ENCODE measurements around the gene OPCML. TPM values are rescaled to one million over a fixed set of nuclear protein-coding genes. Genes with fewer than 3 reads are reported as not detected.

The OPCML gene
- total RNA-seq, 1 experiment from 2014 or later, result not detected

DNA sequence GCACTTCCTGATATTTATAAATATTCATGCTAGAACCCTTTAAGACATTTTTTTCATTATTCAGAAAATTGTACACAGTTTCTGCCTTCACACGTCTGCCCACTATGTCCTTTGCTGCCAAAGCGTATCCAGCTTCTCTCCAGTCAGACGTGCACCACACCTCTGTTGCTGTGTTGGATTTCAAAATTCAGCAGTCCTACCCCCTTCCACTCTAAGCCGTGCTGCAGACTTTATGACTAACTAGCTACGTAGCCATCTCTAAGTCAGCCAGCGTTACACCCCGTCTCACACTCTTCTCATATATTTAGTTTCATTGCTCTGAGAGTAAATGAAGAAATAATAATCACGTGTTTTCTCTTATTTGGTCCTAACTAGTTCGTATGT is 28.2 kb upstream of the OPCML start:
- BruUV-seq (replicated peaks), result no TSS peak
- DNase-seq (ENCODE audit: low read depth, low spot score) (no peak), ATAC-seq (no peak)
- Histone ChIP-seq H3K27me3 (ENCODE audit: control insufficient read depth, insufficient read depth, low read length) (no peaks in the 10 kb centered on the region), H3K4me3 (ENCODE audit: low read depth in 2 of 2, low read length in 2 of 2) (no peak overlapping the region), H3K4me1 (ENCODE audit: control insufficient read depth, insufficient read depth, low read length) (no peaks in the 10 kb centered on the region), H3K9me3 (ENCODE audit: control insufficient read depth, insufficient read depth, low read depth, low read length) (no peaks in the 10 kb centered on the region), H3K36me3 (ENCODE audit: control insufficient read depth, insufficient read depth, low read length) (no peaks in the 10 kb centered on the region), H3K27ac (ENCODE audit: low read length) (no peak overlapping the region)
- TF ChIP-seq SIN3A (IDR thresholded peaks at IDR 0.05; ENCODE audit: borderline replicate concordance, insufficient read depth, low read depth, low read length) (no peak), POLR2AphosphoS5 (IDR thresholded peaks at IDR 0.05; ENCODE audit: low read depth, low read length) (no peak), TCF7L2 (IDR thresholded peaks at IDR 0.05; ENCODE audit: low read depth, low read length) (no peak)
- TF ChIP-seq, protein P1, sequence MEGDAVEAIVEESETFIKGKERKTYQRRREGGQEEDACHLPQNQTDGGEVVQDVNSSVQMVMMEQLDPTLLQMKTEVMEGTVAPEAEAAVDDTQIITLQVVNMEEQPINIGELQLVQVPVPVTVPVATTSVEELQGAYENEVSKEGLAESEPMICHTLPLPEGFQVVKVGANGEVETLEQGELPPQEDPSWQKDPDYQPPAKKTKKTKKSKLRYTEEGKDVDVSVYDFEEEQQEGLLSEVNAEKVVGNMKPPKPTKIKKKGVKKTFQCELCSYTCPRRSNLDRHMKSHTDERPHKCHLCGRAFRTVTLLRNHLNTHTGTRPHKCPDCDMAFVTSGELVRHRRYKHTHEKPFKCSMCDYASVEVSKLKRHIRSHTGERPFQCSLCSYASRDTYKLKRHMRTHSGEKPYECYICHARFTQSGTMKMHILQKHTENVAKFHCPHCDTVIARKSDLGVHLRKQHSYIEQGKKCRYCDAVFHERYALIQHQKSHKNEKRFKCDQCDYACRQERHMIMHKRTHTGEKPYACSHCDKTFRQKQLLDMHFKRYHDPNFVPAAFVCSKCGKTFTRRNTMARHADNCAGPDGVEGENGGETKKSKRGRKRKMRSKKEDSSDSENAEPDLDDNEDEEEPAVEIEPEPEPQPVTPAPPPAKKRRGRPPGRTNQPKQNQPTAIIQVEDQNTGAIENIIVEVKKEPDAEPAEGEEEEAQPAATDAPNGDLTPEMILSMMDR (IDR thresholded peaks at IDR 0.05), result no peak
- TF ChIP-seq, protein P2, sequence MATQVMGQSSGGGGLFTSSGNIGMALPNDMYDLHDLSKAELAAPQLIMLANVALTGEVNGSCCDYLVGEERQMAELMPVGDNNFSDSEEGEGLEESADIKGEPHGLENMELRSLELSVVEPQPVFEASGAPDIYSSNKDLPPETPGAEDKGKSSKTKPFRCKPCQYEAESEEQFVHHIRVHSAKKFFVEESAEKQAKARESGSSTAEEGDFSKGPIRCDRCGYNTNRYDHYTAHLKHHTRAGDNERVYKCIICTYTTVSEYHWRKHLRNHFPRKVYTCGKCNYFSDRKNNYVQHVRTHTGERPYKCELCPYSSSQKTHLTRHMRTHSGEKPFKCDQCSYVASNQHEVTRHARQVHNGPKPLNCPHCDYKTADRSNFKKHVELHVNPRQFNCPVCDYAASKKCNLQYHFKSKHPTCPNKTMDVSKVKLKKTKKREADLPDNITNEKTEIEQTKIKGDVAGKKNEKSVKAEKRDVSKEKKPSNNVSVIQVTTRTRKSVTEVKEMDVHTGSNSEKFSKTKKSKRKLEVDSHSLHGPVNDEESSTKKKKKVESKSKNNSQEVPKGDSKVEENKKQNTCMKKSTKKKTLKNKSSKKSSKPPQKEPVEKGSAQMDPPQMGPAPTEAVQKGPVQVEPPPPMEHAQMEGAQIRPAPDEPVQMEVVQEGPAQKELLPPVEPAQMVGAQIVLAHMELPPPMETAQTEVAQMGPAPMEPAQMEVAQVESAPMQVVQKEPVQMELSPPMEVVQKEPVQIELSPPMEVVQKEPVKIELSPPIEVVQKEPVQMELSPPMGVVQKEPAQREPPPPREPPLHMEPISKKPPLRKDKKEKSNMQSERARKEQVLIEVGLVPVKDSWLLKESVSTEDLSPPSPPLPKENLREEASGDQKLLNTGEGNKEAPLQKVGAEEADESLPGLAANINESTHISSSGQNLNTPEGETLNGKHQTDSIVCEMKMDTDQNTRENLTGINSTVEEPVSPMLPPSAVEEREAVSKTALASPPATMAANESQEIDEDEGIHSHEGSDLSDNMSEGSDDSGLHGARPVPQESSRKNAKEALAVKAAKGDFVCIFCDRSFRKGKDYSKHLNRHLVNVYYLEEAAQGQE (IDR thresholded peaks at IDR 0.05; ENCODE audit: insufficient read depth in 1 of 2, low read depth in 2 of 2, low read length in 1 of 2), result no peak
- in situ Hi-C loops (cut with HindIII; ENCODE audit: low pct_unique_long_range_greater_than_20kb, low sequenced_read_pairs), result no loop called here
- POLR2A ChIA-PET, result no interaction called here
- intact Hi-C loops (cut with micrococcal nuclease; ENCODE audit: unreplicated experiment), result no loop called here
- CTCF ChIA-PET, result no interaction called here

DNA sequence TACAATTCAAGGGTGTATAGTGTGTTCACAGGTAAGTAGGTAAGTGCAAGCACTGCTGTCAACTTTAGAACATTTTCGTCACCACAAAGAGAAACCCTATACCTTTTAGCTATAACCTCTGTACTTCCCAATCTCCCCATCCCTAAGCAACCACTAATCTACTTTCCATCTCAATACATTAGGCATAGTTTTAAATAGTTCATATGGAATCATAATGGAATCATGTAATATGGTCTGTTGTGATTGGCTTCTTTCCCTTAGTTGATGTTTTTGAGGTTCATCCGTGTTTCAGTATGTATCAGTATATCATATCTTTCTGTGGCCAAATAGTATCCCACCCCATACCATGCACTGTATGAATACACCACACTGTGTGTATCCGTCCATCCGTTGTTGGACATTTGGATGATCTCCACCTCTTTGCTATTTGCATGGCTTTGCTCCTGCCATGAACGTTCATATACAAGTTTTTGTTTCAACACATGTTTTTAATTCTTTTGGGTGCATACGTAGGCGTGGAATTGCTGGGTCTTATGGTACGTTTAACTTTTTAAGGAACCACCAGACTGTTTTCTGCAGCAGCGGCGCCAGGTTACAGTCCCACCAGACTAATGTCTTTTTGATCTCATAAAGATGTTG is 27.7 kb upstream of the OPCML start:
- Histone ChIP-seq H3K27me3 (ENCODE audit: control insufficient read depth, insufficient read depth, low read length) (no peaks in the 10 kb centered on the region), H3K27ac (ENCODE audit: low read length) (no peak overlapping the region), H3K36me3 (ENCODE audit: control insufficient read depth, insufficient read depth, low read length) (no peaks in the 10 kb centered on the region), H3K4me1 (ENCODE audit: control insufficient read depth, insufficient read depth, low read length) (no peaks in the 10 kb centered on the region), H3K4me3 (ENCODE audit: low read depth in 2 of 2, low read length in 2 of 2) (no peak overlapping the region), H3K9me3 (ENCODE audit: control insufficient read depth, insufficient read depth, low read depth, low read length) (no peaks in the 10 kb centered on the region)
- ATAC-seq, result no peak
- DNase-seq (ENCODE audit: low read depth, low spot score), result no peak
- no TSS peak for BruUV-seq (replicated peaks)
- in situ Hi-C loops (cut with HindIII; ENCODE audit: low pct_unique_long_range_greater_than_20kb, low sequenced_read_pairs), result no loop called here
- intact Hi-C loops (cut with micrococcal nuclease; ENCODE audit: unreplicated experiment), result no loop called here
- TF ChIP-seq POLR2AphosphoS5 (IDR thresholded peaks at IDR 0.05; ENCODE audit: low read depth, low read length) (no peak), SIN3A (IDR thresholded peaks at IDR 0.05; ENCODE audit: borderline replicate concordance, insufficient read depth, low read depth, low read length) (no peak)
- POLR2A ChIA-PET, result no interaction called here
- CTCF ChIA-PET, result no interaction called here

DNA sequence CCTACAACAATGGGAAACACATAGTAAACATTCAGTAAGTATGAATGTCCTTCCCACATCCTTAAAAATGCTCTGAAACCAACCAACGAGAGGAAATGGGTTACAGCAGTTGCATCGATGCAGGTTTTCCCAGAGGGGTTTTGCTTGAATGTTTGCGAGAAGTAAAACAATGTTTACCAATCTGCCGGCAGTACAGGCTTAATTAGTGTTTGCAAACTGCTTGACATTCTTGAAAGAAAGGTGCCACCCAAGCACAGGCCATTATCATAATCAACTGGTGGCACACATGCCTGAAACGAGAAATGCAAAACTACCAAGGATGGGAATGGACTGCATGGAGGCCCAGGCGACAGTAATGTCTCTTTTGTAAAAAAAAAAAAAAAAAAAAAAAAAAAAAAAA is 27.1 kb upstream of the OPCML start:
- Histone ChIP-seq H3K9me3 (ENCODE audit: control insufficient read depth, insufficient read depth, low read depth, low read length) (no peaks in the 10 kb centered on the region), H3K4me3 (ENCODE audit: low read depth in 2 of 2, low read length in 2 of 2) (no peak overlapping the region), H3K27me3 (ENCODE audit: control insufficient read depth, insufficient read depth, low read length) (no peaks in the 10 kb centered on the region), H3K27ac (ENCODE audit: low read length) (no peak overlapping the region), H3K4me1 (ENCODE audit: control insufficient read depth, insufficient read depth, low read length) (no peaks in the 10 kb centered on the region), H3K36me3 (ENCODE audit: control insufficient read depth, insufficient read depth, low read length) (no peaks in the 10 kb centered on the region)
- ATAC-seq (no peak), DNase-seq (ENCODE audit: low read depth, low spot score) (no peak)
- intact Hi-C loops (cut with micrococcal nuclease; ENCODE audit: unreplicated experiment), result no loop called here
- no TSS peak for BruUV-seq (replicated peaks)
- ChIA-PET CTCF (no interaction called here), POLR2A (no interaction called here)
- TF ChIP-seq, protein P2 (IDR thresholded peaks at IDR 0.05; ENCODE audit: insufficient read depth in 1 of 2, low read depth in 2 of 2, low read length in 1 of 2), result no peak
- TF ChIP-seq TCF7L2 (IDR thresholded peaks at IDR 0.05; ENCODE audit: low read depth, low read length), result no peak
- TF ChIP-seq POLR2AphosphoS5 (IDR thresholded peaks at IDR 0.05; ENCODE audit: low read depth, low read length), result no peak
- TF ChIP-seq, protein P1 (IDR thresholded peaks at IDR 0.05), result no peak
- TF ChIP-seq SIN3A (IDR thresholded peaks at IDR 0.05; ENCODE audit: borderline replicate concordance, insufficient read depth, low read depth, low read length), result no peak
- in situ Hi-C loops (cut with HindIII; ENCODE audit: low pct_unique_long_range_greater_than_20kb, low sequenced_read_pairs), result no loop called here
